ENCODE results near the gene LHX6.
A peak's percentile ranks its signal among the peaks of the same experiment; 100 is the strongest.

Gene LHX6

GRCh38 chr9:122228568-122229484, at the start of gene LHX6:
LHX6 (minus strand) TSS chr9:122228957; CDS start chr9:122228740, 217 bp downstream.
- DNase-seq (ENCODE audit: low spot score), result peak; percentile 72

DNA sequence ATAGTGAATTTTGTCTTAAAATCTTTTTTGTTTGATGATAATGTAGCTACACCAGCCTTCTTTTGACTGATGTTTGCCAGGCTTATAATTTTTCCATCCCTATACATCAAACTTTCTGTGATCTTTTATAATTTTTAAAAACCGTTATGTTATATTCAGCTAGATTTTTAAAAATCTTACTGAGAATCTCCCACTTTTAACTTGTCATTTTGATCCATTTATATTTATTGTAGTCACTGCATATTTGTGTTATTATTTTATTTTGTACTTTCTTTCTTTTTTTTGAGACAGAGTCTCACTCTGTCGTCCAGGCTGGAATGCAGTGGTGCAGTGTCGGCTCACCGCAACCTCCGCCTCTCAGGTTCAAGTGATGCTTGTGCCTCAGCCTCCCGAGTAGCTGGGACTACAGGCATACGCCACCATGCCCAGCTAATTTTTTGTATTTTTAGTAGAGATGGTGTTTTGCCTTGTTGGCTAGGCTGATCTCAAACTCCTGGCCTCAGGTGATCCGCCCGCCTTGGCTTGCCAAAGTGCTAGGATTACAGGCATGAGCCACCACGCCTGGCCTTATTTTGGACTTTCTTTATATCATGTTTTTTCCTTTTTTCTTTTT, 48.6 kb upstream of the LHX6 start:
- no peak for DNase-seq (ENCODE audit: low spot score)

DNA sequence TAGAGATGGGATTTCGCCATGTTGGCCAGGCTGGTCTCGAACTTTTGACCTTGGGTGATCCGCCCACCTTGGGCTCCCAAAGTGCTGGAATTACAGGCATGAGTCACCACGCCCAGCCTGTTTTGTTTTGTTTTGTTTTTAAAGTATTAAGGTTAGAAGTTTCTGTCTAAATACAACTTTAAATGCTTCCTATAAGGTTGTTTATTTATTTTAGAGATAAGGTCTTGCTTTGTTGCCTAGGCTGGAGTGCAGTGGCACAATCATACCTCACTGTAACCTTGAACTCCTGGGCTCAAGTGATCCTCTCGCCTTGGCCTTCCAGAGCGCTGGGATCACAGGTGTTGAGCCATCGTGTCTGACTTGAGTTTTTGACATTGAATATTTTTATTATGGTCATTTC, 47.3 kb upstream of the LHX6 start:
- no peak for DNase-seq (ENCODE audit: low spot score)

DNA sequence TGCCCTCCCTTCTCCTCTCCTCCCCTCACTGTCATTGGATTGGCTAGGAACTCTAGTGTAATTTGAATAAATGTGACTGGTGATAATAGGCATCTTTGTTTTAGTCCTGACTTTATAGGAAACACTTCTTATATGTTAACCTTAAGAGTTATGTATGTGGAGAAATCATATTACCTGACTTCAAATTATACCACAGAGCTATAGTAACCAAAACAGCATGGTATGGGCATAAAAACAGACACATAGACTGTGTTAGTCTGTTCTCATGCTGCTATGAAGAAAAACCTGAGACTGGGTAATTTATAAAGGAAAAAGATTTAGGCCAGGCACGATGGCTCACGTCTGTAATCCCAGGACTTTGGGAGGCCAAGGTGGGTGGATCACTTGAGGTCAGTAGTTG, 45.3 kb upstream of the LHX6 start:
- DNase-seq (ENCODE audit: low spot score), result no peak

GRCh38 chr9:122268041-122268814, 39.5 kb upstream of the LHX6 start:
- no peak for DNase-seq (ENCODE audit: low spot score)

DNA sequence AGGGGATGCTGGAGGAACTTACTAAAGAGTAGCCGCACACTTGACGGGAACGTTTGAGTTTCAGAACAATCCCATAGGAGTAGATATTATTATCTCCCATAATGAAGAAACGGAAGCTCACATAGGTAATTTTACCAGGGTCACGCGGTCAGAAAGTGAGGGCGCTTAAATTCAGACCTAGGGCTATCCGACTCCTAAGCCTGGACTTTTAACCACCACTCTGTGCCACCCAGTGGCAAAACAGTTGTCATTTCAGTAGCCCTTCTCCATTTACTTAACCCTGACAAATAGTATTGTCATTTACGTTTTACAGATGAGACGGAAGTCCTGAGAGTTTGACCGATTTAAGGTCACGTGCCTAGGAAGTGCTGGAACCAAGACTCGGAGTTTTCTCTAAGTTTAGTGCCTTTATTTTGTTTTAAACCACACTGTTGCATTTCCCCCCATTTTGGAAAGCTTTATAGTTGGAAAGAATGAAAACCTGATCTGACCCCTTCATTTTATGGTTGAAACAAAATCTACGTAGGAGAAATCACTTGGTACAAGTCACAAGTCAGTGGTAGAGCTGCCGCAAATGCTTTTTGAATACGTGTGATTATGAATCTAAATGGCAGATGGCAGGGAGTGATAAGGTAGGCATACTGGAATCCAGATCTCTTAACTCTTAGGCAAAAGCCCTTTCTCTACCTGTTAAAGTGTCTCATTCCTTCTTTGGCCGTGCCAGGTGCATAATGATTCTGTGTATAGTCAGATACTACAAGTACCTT, 36.6 kb upstream of the LHX6 start:
- DNase-seq (ENCODE audit: low spot score), result no peak

DNA sequence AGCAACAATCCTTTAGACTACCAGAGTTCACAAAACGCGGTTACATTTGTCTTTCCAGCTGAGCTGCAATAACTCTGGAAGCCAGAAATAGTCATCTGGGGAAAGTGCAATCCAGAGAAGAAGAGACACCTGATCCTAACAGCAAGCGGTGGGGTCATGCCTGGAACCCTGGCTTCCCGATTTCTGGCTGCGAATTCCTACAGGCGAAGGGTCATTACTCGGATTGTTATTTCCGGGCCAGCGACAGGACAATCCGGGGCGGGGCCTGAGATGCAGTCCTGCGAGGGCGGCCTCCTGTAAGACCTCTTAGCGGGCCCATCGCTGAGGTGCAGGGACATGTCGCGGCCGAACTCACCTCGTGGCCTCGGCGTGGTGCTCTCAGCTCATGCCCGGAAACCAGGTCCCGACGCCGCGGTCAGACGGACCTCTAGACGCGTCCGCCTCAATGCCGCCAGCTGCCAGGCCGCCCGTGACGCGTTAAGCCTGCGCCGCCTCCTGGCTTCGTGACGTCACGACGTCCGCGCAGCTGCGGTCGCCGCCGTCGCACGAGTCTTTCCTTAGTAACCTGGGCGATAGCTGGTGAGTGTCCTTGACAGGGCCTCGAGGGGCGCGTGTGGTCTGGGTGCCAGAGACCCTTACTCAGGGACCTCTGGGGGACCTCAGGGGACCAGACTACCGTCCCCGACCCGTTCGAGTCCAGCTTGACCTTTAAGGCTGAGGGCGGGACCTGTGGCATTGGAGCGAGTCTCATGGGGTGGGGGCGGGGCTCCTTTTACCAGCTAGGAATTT, 35.8 kb upstream of the LHX6 start, which contains the start of the genes MRRF and RBM18:
Gene MRRF, plus strand, starts transcription at position 523 of the 789 bp plus-strand sequence. CDS start 6,010 bp downstream, outside the sequence.
Gene RBM18, minus strand, starts transcription at position 481 of the 789 bp plus-strand sequence. CDS start 3,348 bp downstream, outside the sequence.
- peak; percentile 97 for DNase-seq (ENCODE audit: low spot score)

GRCh38 chr9:122263699-122264349, 35.1 kb upstream of the LHX6 start:
- DNase-seq (ENCODE audit: low spot score), result no peak

DNA sequence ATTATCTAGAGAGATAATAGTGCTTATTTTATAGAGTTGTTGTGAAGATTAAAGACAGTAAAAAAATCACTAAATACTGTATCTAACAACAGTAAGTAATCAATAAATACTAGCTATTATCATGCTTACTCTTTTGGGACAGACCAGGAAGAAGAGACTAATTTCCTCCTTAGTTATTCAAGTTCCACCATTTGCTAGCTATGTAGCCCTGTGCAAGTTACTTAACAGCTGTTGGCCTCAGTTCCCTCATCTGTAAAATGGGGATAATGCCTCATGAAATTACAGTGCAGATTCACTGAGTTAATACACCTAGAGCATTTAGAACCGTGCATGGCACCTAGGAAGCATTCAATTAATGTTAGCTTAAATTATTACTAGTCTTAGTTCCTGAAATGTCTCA, 33.3 kb upstream of the LHX6 start:
- DNase-seq (ENCODE audit: low spot score), result no peak

DNA sequence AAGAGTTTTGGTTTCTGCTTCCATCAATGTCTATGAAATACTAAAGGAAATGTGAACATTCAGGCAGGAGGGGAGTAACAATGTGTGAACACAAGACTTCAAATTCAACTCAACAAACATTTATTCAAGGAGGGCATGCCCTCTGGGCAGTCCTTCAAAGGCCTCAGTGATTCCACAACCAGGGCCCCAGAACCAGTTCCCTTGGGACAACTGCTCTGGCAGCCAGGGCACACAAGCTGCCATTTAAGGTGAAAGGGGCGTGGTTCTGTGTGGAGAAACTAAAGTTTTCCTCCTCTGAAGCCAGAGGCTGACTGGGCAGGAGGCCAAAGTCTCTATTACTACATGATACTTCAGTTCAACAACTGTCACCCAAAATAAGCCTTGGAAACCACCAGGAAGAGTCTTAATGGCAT, 32.7 kb upstream of the LHX6 start:
- no peak for DNase-seq (ENCODE audit: low spot score)

DNA sequence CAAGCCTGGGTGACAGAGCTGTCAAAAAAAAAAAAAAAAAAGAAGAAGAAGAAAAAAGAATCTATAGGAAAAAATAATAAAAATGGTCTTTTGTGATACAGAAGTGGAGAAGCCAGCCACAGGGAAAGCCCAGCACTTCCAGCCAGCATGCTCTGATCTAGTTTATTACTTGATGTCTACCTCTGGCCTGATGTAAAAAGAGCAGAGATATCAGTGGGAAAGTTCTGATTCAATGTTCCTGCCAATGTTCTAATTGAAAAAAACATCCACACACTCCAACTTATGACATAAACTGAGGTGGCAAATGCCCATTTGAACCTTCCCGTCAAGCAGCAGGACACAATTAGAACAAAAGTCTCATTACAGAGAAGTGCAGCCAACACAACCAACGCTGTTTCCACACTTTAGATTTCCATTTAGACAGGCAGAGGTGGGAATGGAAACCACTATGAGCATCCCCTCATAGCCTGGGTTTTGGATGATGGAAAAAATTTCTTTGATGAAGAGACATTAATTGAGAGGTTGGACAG, 30.2 kb upstream of the LHX6 start:
- no peak for DNase-seq (ENCODE audit: low spot score)

GRCh38 chr9:122256206-122256605, 27.4 kb upstream of the LHX6 start:
- DNase-seq (ENCODE audit: low spot score), result no peak

DNA sequence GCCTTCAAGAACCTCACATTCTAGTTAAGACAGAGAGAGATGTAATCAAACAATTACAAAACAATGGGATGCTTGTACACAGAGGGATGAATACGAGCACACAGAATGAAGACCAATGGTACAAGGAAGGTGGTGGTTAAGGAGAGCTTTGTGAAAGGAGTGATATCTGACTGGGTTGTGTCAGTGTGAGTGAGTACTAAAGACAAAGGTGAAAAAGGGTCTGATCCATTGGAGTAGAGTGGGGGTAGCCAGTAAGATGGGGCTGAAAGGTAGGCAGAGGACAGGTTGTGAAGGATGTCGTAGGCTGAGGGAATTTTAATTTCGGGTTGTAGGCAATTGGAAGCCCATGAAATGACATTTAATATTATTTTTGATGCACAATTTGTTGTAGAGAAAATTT, 26.0 kb upstream of the LHX6 start:
- DNase-seq (ENCODE audit: low spot score), result no peak

- DNase-seq (ENCODE audit: low spot score), result no peak
Measured at GRCh38 chr9:122252796-122253195, 24.0 kb upstream of the LHX6 start.

- no peak for DNase-seq (ENCODE audit: low spot score)
Measured at GRCh38 chr9:122251351-122251750, 22.6 kb upstream of the LHX6 start.

DNA sequence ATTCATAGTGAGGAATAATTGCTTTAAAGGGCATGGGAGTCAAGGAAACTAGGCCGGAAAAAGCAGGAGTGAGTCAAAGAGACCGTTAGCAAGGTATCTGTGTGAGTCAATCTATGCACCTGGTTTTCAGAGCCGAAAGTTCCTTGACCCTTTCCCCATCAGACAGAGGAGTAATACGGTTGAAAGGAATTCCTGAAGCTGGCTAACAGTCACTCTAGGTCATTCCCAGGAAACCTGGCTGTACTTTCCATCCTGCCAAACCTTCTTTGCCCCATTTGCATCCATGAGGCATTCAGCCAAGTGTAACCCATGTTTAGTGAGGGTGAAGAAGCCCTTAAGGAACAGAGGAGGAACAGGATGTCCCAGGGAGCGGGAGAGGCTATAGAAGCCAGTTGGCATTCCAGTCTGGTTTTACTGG, 19.7 kb upstream of the LHX6 start:
- no peak for DNase-seq (ENCODE audit: low spot score)

DNA sequence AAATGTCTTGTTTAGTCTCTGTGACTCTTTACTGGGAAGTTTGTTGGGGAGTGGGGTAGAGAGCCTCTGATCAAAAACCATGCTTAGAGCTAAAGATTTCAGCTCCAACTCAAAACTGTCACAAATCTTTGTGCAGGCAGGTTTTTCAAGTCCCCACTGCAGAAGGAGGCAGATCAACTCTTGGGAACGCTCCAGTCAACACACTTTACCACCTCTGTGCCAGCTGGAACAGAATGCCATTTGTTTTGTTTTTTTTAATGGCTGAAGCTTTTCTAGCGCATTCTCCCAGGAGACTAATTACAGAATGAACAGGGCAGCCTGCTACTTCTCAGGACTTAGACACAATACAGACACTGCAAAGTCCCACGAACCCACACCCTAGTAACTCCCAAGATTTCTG, 17.9 kb upstream of the LHX6 start:
- DNase-seq (ENCODE audit: low spot score), result no peak

- no peak for DNase-seq (ENCODE audit: low spot score)
Measured at GRCh38 chr9:122244349-122244748, 15.6 kb upstream of the LHX6 start.

DNA sequence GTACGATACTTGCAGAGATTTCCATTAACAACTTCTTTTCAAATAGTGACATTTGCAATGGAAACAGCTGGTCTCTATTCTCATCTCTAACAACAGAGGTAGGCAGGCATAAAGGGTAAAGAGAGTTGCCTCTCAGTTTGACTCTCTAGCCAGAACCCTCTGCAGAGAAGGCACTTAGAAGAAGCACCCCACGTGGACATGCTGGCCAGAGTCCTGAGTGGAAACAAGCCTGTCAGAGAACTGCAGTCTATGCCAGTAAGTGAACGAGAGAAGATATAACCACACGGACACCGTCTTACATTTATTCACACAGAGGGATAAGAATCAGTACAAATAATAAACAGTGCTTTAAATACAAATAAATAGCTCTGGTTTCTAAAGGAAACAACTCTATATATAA, 11.0 kb upstream of the LHX6 start:
- no peak for DNase-seq (ENCODE audit: low spot score)

GRCh38 chr9:122236681-122237080, 7.9 kb upstream of the LHX6 start:
- DNase-seq (ENCODE audit: low spot score), result no peak
